IPS-18a (cell line): Measurements from ENCODE around the gene SDF4.

Experiments used
- H3K27ac ChIP-seq: one replicate; pipeline ENCODE4 v1.5.1; 2013; ENCODE audit warnings: low read length
- H3K27me3 ChIP-seq: one replicate; pipeline ENCODE4 v1.6.1; 2013; ENCODE audit warnings: mild to moderate bottlenecking, low read length; ENCODE audit not compliant: control insufficient read depth, insufficient read depth
- H3K36me3 ChIP-seq: one replicate; pipeline ENCODE4 v1.6.1; 2013; ENCODE audit warnings: low read depth, low read length; ENCODE audit not compliant: control insufficient read depth
- H3K4me1 ChIP-seq: one replicate; pipeline ENCODE4 v1.6.1; 2013; ENCODE audit warnings: low read depth, low read length; ENCODE audit not compliant: control insufficient read depth
- H3K4me3 ChIP-seq: one replicate; pipeline ENCODE4 v1.5.1; 2013; ENCODE audit warnings: low read length
- H3K9ac ChIP-seq: one replicate; pipeline ENCODE4 v1.6.1; 2013; ENCODE audit warnings: mild to moderate bottlenecking, low read length, moderate library complexity
- H3K9me3 ChIP-seq: one replicate; pipeline ENCODE4 v1.6.1; 2013; ENCODE audit warnings: low read depth, low read length; ENCODE audit not compliant: control insufficient read depth

Gene SDF4

DNA sequence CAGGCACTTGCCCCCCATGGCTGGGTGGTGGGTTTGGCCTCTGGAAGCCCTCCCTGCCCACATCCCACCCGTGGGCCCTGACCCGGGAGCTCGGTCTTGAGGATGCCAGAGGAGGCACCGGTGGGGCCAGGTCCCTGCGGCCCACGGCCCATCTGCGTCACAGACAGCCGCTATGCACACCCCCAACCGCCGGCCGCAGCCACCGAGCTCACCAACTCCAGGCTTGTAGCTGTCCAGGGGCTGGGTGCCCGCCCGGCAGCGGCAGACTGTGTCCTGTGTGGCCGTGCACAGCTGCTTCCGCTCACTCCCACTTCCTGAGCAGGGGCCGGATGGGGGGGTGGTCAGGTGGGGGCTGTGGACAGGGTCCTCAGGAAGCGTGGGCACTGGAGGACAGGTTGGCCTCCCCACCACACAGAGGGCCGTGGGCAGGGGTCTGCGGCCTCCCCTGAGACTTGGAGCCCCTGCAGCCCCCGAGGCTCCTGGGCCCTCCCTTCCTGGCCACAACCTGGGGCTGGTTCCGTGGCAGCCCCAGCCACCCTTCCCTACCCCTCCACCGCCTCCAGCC lies 18.9 kb downstream of the SDF4 start:
- Histone ChIP-seq H3K9ac (no peak overlapping the region), H3K36me3 (peaks cover 6% of the 10 kb centered on the region), H3K4me3 (no peak overlapping the region), H3K9me3 (no peaks in the 10 kb centered on the region), H3K27me3 (no peaks in the 10 kb centered on the region), H3K27ac (no peak overlapping the region), H3K4me1 (no peaks in the 10 kb centered on the region)

DNA sequence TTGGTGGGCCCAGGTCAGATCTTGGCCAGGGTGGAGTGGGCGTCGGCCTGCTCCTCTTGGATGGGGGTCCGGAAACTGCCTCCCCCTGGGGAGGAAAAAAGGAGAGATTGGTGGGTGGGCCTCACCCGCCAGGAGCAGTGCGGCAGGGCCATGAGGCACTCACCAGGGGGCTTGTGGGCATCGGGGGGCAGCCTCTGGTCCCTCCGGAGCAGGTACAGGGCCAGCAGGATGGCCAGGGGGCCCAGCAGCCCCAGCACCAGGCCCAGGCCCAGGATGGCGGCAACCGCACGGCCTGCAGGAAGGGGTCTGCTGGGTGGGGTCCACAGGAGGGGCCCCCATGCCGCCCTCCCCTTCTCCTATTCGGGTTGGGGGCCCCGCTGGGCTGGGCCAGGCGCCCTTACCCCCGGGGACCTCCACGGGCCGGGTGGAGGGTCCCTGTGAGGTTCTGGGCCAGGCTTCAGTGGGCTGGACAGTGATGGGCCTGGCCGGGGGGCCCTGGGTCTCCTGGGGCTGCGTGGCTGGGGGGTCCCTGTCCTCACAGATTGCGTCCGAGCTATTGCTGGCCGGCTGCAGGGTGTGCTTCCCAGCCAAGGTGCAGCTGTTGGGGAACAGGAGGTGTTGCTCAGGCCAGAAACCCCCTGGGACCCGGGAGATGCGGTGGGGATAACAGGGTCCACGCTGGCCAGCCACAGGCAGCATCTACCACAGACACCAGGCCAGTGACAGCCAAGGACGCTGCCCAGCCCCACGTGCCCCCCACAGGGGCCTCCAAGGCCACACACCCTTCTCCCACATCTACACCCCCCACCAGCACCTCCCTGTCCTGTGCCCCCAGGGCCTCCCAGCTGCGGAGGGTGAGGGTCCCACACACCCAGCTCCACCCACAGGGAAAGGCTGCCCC lies 20.0 kb downstream of the SDF4 start:
- H3K36me3 ChIP-seq: peaks cover 3% of the 10 kb centered on the region
- no peak overlapping the region for H3K27ac ChIP-seq
- H3K4me3 ChIP-seq: no peak overlapping the region
- H3K9ac ChIP-seq: no peak overlapping the region
- H3K27me3 ChIP-seq: peaks cover 6% of the 10 kb centered on the region
- no peaks in the 10 kb centered on the region for H3K9me3 ChIP-seq
- no peaks in the 10 kb centered on the region for H3K4me1 ChIP-seq

DNA sequence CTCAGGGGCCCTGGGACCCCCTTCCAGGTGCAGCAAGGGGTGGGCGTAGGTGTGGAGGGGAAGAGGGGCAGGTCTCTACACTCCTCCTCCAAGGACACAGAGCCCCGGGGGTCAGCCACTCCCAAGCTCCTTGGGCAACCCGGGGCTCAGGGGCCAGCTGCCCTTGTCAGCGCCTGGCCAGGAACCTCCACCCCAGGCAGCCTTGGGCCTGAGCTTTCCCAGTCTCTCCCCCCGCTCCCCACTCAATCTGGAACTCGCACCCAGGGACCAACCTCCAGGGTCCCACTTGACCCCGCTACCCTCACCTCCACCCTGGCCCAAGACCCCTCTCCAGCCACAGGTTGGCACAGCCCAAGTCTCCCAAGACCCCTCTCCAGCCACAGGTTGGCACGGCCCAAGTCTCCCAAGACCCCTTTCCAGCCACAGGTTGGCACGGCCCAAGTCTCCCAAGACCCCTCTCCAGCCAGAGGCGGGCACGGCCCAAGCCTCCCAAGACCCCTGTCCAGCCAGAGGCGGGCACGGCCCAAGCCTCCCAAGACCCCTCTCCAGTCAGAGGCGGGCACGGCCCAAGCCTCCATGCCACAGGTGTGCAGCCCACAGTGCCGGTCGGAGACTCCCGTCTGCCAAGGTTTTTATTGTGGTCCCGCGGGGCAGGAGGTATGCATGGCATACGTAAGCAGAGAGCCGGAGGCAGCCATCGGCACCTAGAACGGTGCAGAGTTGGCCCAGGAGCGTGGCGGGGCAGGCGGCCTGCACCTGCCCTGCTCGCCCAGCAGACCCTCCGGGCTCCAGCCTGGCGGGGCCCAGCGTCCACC lies 20.9 kb downstream of the SDF4 start:
- Histone ChIP-seq H3K4me3 (no peak overlapping the region), H3K27me3 (peaks cover 15% of the 10 kb centered on the region), H3K9me3 (no peaks in the 10 kb centered on the region), H3K27ac (no peak overlapping the region), H3K9ac (no peak overlapping the region), H3K4me1 (no peaks in the 10 kb centered on the region), H3K36me3 (no peaks in the 10 kb centered on the region)

DNA sequence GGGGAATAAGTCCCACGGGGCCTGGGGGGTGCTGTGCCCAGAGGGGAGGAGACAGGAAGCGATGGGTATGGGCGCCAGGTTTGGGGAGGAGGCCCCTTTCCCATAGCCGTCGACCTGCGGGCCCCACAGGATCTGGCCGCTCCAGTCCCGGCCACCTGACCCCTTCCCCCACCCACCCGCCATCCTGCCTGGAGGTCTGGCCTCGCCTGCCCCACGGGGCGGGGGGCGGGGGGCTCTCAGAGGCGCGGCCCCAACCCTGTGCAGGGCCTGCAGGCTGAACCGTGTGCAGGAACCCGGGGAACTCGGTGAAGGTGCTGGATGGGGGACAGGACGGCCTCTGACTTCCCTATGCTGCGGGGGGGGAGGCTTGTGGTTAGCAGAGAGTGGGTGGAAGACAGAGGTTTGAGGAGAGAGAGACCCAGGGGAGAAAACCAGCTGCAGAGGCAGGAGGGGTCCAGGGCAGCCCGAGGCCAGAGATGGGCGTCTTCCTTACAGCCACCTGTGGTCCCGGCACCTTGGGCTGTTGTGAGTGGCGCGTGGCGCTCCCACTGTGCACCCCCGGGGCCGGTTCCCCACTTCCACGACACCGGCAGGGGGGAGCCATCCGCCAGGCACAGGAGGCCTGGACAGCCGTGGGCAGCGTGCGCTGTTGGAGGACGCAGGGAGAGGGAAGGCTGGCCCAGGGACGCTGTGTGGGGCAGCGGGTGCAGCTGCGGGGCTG lies 22.9 kb downstream of the SDF4 start:
- H3K4me1 ChIP-seq: no peaks in the 10 kb centered on the region
- H3K27me3 ChIP-seq: peaks cover 29% of the 10 kb centered on the region
- H3K4me3 ChIP-seq: no peak overlapping the region
- no peak overlapping the region for H3K27ac ChIP-seq
- no peaks in the 10 kb centered on the region for H3K9me3 ChIP-seq
- no peak overlapping the region for H3K9ac ChIP-seq
- H3K36me3 ChIP-seq: no peaks in the 10 kb centered on the region

DNA sequence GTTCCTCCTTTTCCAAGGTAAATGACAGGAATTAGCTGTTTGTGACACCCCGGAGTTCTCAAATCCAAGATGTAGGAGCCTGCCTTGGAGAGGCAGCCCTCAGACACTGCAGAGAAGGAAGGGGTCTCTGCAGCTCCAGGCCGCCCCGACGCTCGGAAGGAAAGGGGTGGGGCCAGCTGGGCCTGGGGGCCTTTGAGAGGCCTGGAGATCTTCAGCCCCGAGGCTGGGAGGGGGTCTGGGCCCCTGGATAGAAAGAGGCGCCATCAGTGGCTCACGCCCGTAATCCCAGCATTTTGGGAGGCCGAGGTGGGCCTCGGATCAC lies 24.3 kb downstream of the SDF4 start:
- no peak overlapping the region for H3K9ac ChIP-seq
- H3K9me3 ChIP-seq: no peaks in the 10 kb centered on the region
- H3K4me1 ChIP-seq: no peaks in the 10 kb centered on the region
- no peaks in the 10 kb centered on the region for H3K36me3 ChIP-seq
- H3K4me3 ChIP-seq: no peak overlapping the region
- peaks cover 29% of the 10 kb centered on the region for H3K27me3 ChIP-seq
- H3K27ac ChIP-seq: no peak overlapping the region

DNA sequence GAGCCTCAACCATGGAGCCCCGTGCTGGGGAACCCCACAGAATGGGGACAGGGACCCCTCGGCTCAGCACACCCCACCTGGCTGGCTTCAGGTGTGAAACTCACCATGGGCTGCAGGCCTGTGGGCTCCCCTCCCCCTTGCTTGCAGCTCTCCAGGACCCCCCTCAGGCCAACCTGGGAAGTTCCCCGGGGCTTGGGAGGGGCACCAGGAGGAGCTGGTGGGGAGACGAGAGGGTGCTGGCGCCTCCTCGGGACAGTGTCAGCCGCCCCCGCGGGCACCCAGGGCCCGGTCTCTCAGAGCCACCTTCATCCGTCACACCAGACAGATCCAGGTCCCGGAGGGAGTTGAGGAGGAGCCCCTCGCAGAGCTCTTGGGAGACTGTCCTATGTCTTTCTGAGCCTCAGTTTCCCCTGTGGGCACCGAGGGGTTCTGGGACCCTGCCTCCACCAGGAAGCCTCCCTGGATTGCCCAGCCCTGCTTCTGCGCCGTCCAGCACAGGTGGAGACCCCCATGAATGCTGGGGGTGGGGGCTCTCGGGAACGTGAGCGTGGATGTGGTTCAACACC lies 24.8 kb downstream of the SDF4 start:
- Histone ChIP-seq H3K27me3 (peaks cover 29% of the 10 kb centered on the region), H3K9me3 (no peaks in the 10 kb centered on the region), H3K4me3 (no peak overlapping the region), H3K9ac (no peak overlapping the region), H3K4me1 (no peaks in the 10 kb centered on the region), H3K27ac (no peak overlapping the region), H3K36me3 (no peaks in the 10 kb centered on the region)

DNA sequence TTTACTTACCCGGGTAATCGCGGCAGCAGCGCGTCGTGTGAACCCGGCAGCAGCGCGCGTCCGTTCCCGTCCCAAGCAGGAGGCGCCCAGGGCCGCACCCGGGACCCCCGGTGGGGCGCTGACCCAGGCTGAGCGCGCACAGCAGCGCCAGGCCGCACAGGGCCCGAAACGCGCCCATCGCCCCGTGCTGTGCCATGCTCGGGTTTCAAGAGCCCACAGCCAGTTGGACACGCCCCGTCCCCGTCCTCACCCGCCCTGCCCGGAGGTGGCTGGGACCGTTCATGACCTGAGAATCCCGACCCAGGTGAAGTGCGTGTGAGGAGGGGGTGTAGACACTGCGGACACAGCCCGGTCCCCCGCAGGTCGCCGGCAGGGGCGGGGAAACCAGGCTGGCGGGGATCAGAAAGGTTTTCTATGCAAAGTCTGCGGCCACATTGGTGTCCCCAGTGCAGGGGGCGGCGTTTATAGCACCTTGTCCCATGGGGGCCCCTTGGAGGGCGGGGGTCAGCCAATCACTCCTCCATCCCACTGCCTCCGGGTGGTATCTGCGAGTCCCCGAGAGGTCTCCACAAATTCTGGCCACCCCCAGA lies 25.3 kb downstream of the SDF4 start, which contains the start of gene TNFRSF18:
TSS of gene TNFRSF18 (minus strand) at position 217 of the 590 bp plus-strand sequence. CDS start at position 196, 21 bp downstream.
- H3K9me3 ChIP-seq: no peaks in the 10 kb centered on the region
- H3K9ac ChIP-seq: no peak within 1 kb of the TSS
- H3K27ac ChIP-seq: no peak within 1 kb of the TSS
- H3K27me3 ChIP-seq: peaks cover 29% of the 10 kb centered on the region
- no peaks in the 10 kb centered on the region for H3K4me1 ChIP-seq
- H3K4me3 ChIP-seq: peak within 1 kb of the TSS; percentile 35
- H3K36me3 ChIP-seq: no peaks in the 10 kb centered on the region

DNA sequence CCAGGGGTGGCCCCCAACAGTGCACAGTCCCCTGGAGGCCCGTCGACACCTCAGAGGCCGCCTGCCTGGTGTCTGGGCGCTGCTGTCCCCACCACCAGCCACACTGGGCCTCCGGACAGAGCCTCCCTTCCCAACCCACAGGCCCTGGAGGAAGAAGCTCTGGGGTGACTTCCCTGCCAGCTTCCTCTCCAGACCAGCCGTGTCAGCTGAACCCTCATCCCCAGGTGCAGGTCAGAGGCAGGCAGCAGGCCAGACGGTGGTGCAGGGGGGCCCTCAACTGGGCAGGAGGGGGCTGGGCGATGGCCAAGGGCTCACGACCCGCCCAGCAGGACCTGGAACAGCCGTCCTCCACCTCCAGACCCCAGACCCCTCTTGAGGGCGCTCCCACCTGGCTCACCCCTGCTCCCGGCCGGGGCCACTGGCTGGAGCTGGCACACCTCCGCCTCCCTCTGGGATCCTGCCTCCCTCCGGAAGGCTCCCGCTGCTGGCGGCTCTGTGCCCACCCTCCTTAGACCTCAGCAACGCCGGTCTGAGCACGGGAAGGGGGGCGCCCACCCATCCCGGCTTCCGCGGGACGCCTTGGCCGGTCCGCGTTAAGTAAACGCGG lies 25.9 kb downstream of the SDF4 start:
- H3K27ac ChIP-seq: no peak overlapping the region
- peak overlapping the region; percentile 35 for H3K4me3 ChIP-seq
- no peaks in the 10 kb centered on the region for H3K4me1 ChIP-seq
- H3K9ac ChIP-seq: no peak overlapping the region
- peaks cover 29% of the 10 kb centered on the region for H3K27me3 ChIP-seq
- no peaks in the 10 kb centered on the region for H3K36me3 ChIP-seq
- H3K9me3 ChIP-seq: no peaks in the 10 kb centered on the region

DNA sequence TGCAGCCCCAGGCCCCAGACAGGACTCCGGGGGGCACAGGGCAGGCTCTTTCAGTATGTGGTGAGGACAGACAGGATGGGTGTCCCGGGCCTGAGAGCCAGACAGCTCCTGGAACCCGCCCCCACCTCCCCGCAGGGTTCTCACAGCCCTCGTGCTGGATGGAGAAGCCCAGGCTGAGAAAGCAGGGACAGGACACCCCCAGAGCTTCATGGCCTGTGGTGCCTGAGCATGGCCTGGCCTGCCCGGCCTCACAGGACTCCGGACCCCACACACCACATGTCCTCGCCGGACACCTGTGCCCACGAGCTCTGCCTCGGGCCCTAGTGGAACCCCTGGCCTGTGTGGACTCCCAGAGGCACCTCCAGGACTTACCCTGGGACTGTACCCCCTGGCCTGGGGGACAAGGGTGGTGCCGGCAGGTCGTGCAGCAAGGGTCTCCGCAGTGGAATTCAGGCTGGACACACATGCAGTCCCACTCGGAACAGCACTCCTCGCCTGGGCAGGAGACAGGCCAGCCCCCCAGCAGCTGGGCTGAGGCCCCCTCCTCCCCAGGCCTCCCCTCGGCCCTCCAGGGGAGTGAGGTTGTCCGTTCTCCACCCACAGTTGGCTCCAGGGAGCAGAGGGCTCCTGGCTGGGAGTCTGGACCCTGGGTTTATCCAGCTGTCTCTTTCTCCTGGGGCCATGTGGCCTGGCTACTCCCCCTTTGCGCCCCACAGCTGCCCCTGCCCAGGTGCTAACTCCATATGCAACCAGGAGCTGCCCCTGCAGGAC lies 26.6 kb downstream of the SDF4 start:
- H3K4me3 ChIP-seq: no peak overlapping the region
- peaks cover 34% of the 10 kb centered on the region for H3K27me3 ChIP-seq
- no peaks in the 10 kb centered on the region for H3K9me3 ChIP-seq
- no peak overlapping the region for H3K9ac ChIP-seq
- H3K36me3 ChIP-seq: no peaks in the 10 kb centered on the region
- H3K27ac ChIP-seq: no peak overlapping the region
- H3K4me1 ChIP-seq: peaks cover 3% of the 10 kb centered on the region

DNA sequence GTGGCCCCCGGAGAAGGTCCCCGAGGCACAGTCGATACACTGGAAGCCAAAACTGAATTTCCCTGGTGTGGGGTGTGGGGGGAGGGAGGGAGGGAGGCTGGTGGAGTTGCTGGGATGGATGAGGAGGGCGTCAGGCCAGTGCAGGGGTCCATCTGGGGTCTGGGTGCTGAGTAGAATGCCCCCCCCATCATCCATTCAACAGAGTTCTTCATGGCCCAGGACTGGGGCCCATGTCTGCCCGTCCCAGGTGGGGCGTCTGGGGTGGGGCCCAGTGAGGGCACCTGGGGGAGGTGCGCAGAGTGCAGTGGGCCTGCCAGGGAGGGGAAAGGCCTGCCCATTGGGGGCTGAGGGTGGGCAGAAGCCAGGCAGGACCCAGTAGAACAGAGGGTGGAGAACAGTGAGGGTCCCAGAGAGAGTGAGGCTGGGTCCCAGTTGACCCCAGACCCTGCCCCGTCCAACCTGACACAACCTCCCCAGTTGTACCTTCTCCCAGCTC lies 27.3 kb downstream of the SDF4 start:
- no peak overlapping the region for H3K4me3 ChIP-seq
- no peak overlapping the region for H3K9ac ChIP-seq
- no peaks in the 10 kb centered on the region for H3K36me3 ChIP-seq
- no peaks in the 10 kb centered on the region for H3K9me3 ChIP-seq
- H3K27ac ChIP-seq: no peak overlapping the region
- H3K27me3 ChIP-seq: peaks cover 38% of the 10 kb centered on the region
- H3K4me1 ChIP-seq: peaks cover 3% of the 10 kb centered on the region
